ENCODE results near the gene PTCD1.

PTCD1 gene

GRCh38 chr7:99461221-99461620, 22.6 kb upstream of the PTCD1 start:
- H3K36me3 ChIP-seq (ENCODE audit: control insufficient read depth in 2 of 2, insufficient read depth in 2 of 2, low read length in 2 of 2) = peaks cover 42 to 48% of the 10 kb centered on the region in 2 donors

GRCh38 chr7:99460651-99461050, 22.1 kb upstream of the PTCD1 start:
- Histone ChIP-seq H3K4me1 (ENCODE audit: control insufficient read depth in 2 of 2, insufficient read depth in 2 of 2, low read length in 2 of 2) (peaks cover 11 to 15% of the 10 kb centered on the region in 2 donors), H3K9me3 (ENCODE audit: control insufficient read depth in 2 of 2, low read length in 2 of 2) (no peaks in the 10 kb centered on the region), H3K36me3 (ENCODE audit: control insufficient read depth in 2 of 2, insufficient read depth in 2 of 2, low read length in 2 of 2) (peaks cover 47 to 54% of the 10 kb centered on the region in 2 donors), H3K9ac (ENCODE audit: low read depth in 1 of 2, low read length in 2 of 2) (no peak overlapping the region), H3K27me3 (ENCODE audit: control insufficient read depth in 2 of 2, insufficient read depth in 2 of 2, low read length in 2 of 2) (no peaks in the 10 kb centered on the region), H3K4me3 (ENCODE audit: low read length in 2 of 2) (no peak overlapping the region), H3K27ac (ENCODE audit: low read depth in 2 of 2, low read length in 2 of 2) (no peak overlapping the region)

More at GRCh38 chr7:99461221-99461620, 22.6 kb upstream of the PTCD1 start:
- H3K4me1 ChIP-seq (ENCODE audit: control insufficient read depth in 2 of 2, insufficient read depth in 2 of 2, low read length in 2 of 2) = peaks cover 11 to 16% of the 10 kb centered on the region in 2 donors
- no peaks in the 10 kb centered on the region for H3K27me3 ChIP-seq (ENCODE audit: control insufficient read depth in 2 of 2, insufficient read depth in 2 of 2, low read length in 2 of 2)
- no peak overlapping the region for H3K27ac ChIP-seq (ENCODE audit: low read depth in 2 of 2, low read length in 2 of 2)
- no peak overlapping the region for H3K4me3 ChIP-seq (ENCODE audit: low read length in 2 of 2)
- H3K9me3 ChIP-seq (ENCODE audit: control insufficient read depth in 2 of 2, low read length in 2 of 2) = no peaks in the 10 kb centered on the region
- H3K9ac ChIP-seq (ENCODE audit: low read depth in 1 of 2, low read length in 2 of 2) = no peak overlapping the region

GRCh38 chr7:99459087-99459486, 20.5 kb upstream of the PTCD1 start:
- Histone ChIP-seq H3K27me3 (ENCODE audit: control insufficient read depth in 2 of 2, insufficient read depth in 2 of 2, low read length in 2 of 2) (no peaks in the 10 kb centered on the region), H3K4me1 (ENCODE audit: control insufficient read depth in 2 of 2, insufficient read depth in 2 of 2, low read length in 2 of 2) (peaks cover 2 to 4% of the 10 kb centered on the region in 2 donors), H3K9me3 (ENCODE audit: control insufficient read depth in 2 of 2, low read length in 2 of 2) (no peaks in the 10 kb centered on the region), H3K27ac (ENCODE audit: low read depth in 2 of 2, low read length in 2 of 2) (no peak overlapping the region), H3K9ac (ENCODE audit: low read depth in 1 of 2, low read length in 2 of 2) (no peak overlapping the region), H3K36me3 (ENCODE audit: control insufficient read depth in 2 of 2, insufficient read depth in 2 of 2, low read length in 2 of 2) (peaks cover 53 to 67% of the 10 kb centered on the region in 2 donors), H3K4me3 (ENCODE audit: low read length in 2 of 2) (no peak overlapping the region)

GRCh38 chr7:99457650-99458493, 19.3 kb upstream of the PTCD1 start:
- Histone ChIP-seq H3K4me3 (ENCODE audit: low read length in 2 of 2) (no peak overlapping the region), H3K27ac (ENCODE audit: low read depth in 2 of 2, low read length in 2 of 2) (no peak overlapping the region), H3K9ac (ENCODE audit: low read depth in 1 of 2, low read length in 2 of 2) (no peak overlapping the region), H3K27me3 (ENCODE audit: control insufficient read depth in 2 of 2, insufficient read depth in 2 of 2, low read length in 2 of 2) (no peaks in the 10 kb centered on the region), H3K4me1 (ENCODE audit: control insufficient read depth in 2 of 2, insufficient read depth in 2 of 2, low read length in 2 of 2) (no peaks in the 10 kb centered on the region), H3K9me3 (ENCODE audit: control insufficient read depth in 2 of 2, low read length in 2 of 2) (no peaks in the 10 kb centered on the region), H3K36me3 (ENCODE audit: control insufficient read depth in 2 of 2, insufficient read depth in 2 of 2, low read length in 2 of 2) (peaks cover 57 to 74% of the 10 kb centered on the region in 2 donors)

- Histone ChIP-seq H3K36me3 (ENCODE audit: control insufficient read depth in 2 of 2, insufficient read depth in 2 of 2, low read length in 2 of 2) (peaks cover 55 to 76% of the 10 kb centered on the region in 2 donors), H3K4me1 (ENCODE audit: control insufficient read depth in 2 of 2, insufficient read depth in 2 of 2, low read length in 2 of 2) (no peaks in the 10 kb centered on the region), H3K9me3 (ENCODE audit: control insufficient read depth in 2 of 2, low read length in 2 of 2) (no peaks in the 10 kb centered on the region), H3K9ac (ENCODE audit: low read depth in 1 of 2, low read length in 2 of 2) (no peak overlapping the region), H3K27me3 (ENCODE audit: control insufficient read depth in 2 of 2, insufficient read depth in 2 of 2, low read length in 2 of 2) (no peaks in the 10 kb centered on the region), H3K27ac (ENCODE audit: low read depth in 2 of 2, low read length in 2 of 2) (no peak overlapping the region), H3K4me3 (ENCODE audit: low read length in 2 of 2) (no peak overlapping the region)
Observed at GRCh38 chr7:99457050-99457649, 18.6 kb upstream of the PTCD1 start.

GRCh38 chr7:99456288-99456687, 17.7 kb upstream of the PTCD1 start:
- Histone ChIP-seq H3K9ac (ENCODE audit: low read depth in 1 of 2, low read length in 2 of 2) (no peak overlapping the region), H3K4me1 (ENCODE audit: control insufficient read depth in 2 of 2, insufficient read depth in 2 of 2, low read length in 2 of 2) (no peaks in the 10 kb centered on the region), H3K27me3 (ENCODE audit: control insufficient read depth in 2 of 2, insufficient read depth in 2 of 2, low read length in 2 of 2) (no peaks in the 10 kb centered on the region), H3K27ac (ENCODE audit: low read depth in 2 of 2, low read length in 2 of 2) (no peak overlapping the region), H3K4me3 (ENCODE audit: low read length in 2 of 2) (no peak overlapping the region), H3K36me3 (ENCODE audit: control insufficient read depth in 2 of 2, insufficient read depth in 2 of 2, low read length in 2 of 2) (peaks cover 59 to 83% of the 10 kb centered on the region in 2 donors), H3K9me3 (ENCODE audit: control insufficient read depth in 2 of 2, low read length in 2 of 2) (no peaks in the 10 kb centered on the region)

GRCh38 chr7:99455874-99456273, 17.3 kb upstream of the PTCD1 start:
- Histone ChIP-seq H3K9ac (ENCODE audit: low read depth in 1 of 2, low read length in 2 of 2) (no peak overlapping the region), H3K4me1 (ENCODE audit: control insufficient read depth in 2 of 2, insufficient read depth in 2 of 2, low read length in 2 of 2) (no peaks in the 10 kb centered on the region), H3K27ac (ENCODE audit: low read depth in 2 of 2, low read length in 2 of 2) (no peak overlapping the region), H3K36me3 (ENCODE audit: control insufficient read depth in 2 of 2, insufficient read depth in 2 of 2, low read length in 2 of 2) (peaks cover 59 to 86% of the 10 kb centered on the region in 2 donors), H3K9me3 (ENCODE audit: control insufficient read depth in 2 of 2, low read length in 2 of 2) (no peaks in the 10 kb centered on the region), H3K4me3 (ENCODE audit: low read length in 2 of 2) (no peak overlapping the region), H3K27me3 (ENCODE audit: control insufficient read depth in 2 of 2, insufficient read depth in 2 of 2, low read length in 2 of 2) (no peaks in the 10 kb centered on the region)

- Histone ChIP-seq H3K4me3 (ENCODE audit: low read length in 2 of 2) (no peak overlapping the region), H3K4me1 (ENCODE audit: control insufficient read depth in 2 of 2, insufficient read depth in 2 of 2, low read length in 2 of 2) (no peaks in the 10 kb centered on the region), H3K9me3 (ENCODE audit: control insufficient read depth in 2 of 2, low read length in 2 of 2) (no peaks in the 10 kb centered on the region), H3K27ac (ENCODE audit: low read depth in 2 of 2, low read length in 2 of 2) (no peak overlapping the region), H3K9ac (ENCODE audit: low read depth in 1 of 2, low read length in 2 of 2) (no peak overlapping the region), H3K27me3 (ENCODE audit: control insufficient read depth in 2 of 2, insufficient read depth in 2 of 2, low read length in 2 of 2) (no peaks in the 10 kb centered on the region), H3K36me3 (ENCODE audit: control insufficient read depth in 2 of 2, insufficient read depth in 2 of 2, low read length in 2 of 2) (peaks cover 58 to 89% of the 10 kb centered on the region in 2 donors)
Observed at GRCh38 chr7:99453105-99453504, 14.5 kb upstream of the PTCD1 start.

GRCh38 chr7:99452541-99452940, 13.9 kb upstream of the PTCD1 start:
- H3K9ac ChIP-seq (ENCODE audit: low read depth in 1 of 2, low read length in 2 of 2) = no peak overlapping the region
- no peaks in the 10 kb centered on the region for H3K27me3 ChIP-seq (ENCODE audit: control insufficient read depth in 2 of 2, insufficient read depth in 2 of 2, low read length in 2 of 2)
- H3K4me1 ChIP-seq (ENCODE audit: control insufficient read depth in 2 of 2, insufficient read depth in 2 of 2, low read length in 2 of 2) = no peaks in the 10 kb centered on the region
- no peaks in the 10 kb centered on the region for H3K9me3 ChIP-seq (ENCODE audit: control insufficient read depth in 2 of 2, low read length in 2 of 2)
- H3K4me3 ChIP-seq (ENCODE audit: low read length in 2 of 2) = no peak overlapping the region
- H3K36me3 ChIP-seq (ENCODE audit: control insufficient read depth in 2 of 2, insufficient read depth in 2 of 2, low read length in 2 of 2) = peaks cover 59 to 89% of the 10 kb centered on the region in 2 donors
- H3K27ac ChIP-seq (ENCODE audit: low read depth in 2 of 2, low read length in 2 of 2) = no peak overlapping the region

GRCh38 chr7:99451936-99452335, 13.3 kb upstream of the PTCD1 start:
- Histone ChIP-seq H3K4me1 (ENCODE audit: control insufficient read depth in 2 of 2, insufficient read depth in 2 of 2, low read length in 2 of 2) (no peaks in the 10 kb centered on the region), H3K9me3 (ENCODE audit: control insufficient read depth in 2 of 2, low read length in 2 of 2) (no peaks in the 10 kb centered on the region), H3K27me3 (ENCODE audit: control insufficient read depth in 2 of 2, insufficient read depth in 2 of 2, low read length in 2 of 2) (no peaks in the 10 kb centered on the region), H3K27ac (ENCODE audit: low read depth in 2 of 2, low read length in 2 of 2) (no peak overlapping the region), H3K4me3 (ENCODE audit: low read length in 2 of 2) (no peak overlapping the region), H3K9ac (ENCODE audit: low read depth in 1 of 2, low read length in 2 of 2) (no peak overlapping the region), H3K36me3 (ENCODE audit: control insufficient read depth in 2 of 2, insufficient read depth in 2 of 2, low read length in 2 of 2) (peaks cover 53 to 83% of the 10 kb centered on the region in 2 donors)

All from mucosa of rectum (tissue), 2 donors.